Hematopoietic multipotent progenitor cell treated with erythropoietin and hydrocortisone succinate and interleukin-3 and kit ligand, for 15 days (in vitro differentiated cells): ENCODE results near the gene EIF3M.
"Not testable (repeated sequence)": the region's sequence is repeated elsewhere in the genome, so short reads cannot be mapped to it uniquely, and the experiment has no call there.

Experiments
- DNase-seq: peaks from one replicate; pipeline ENCODE4 v3.0.0-alpha.2; 2015; ENCODE audit warnings: low spot score

Gene EIF3M

GRCh38 chr11:32596114-32596513, 12.5 kb downstream of the EIF3M start:
- not testable (repeated sequence) for DNase-seq

GRCh38 chr11:32597921-32598320, 14.3 kb downstream of the EIF3M start:
- no peak for DNase-seq

GRCh38 chr11:32602657-32603415, 19.2 kb downstream of the EIF3M start:
- no peak for DNase-seq

GRCh38 chr11:32606220-32606619, 22.6 kb downstream of the EIF3M start:
- DNase-seq = no peak

GRCh38 chr11:32608826-32609225, 25.2 kb downstream of the EIF3M start:
- DNase-seq = not testable (repeated sequence)

GRCh38 chr11:32610797-32611352, 27.2 kb downstream of the EIF3M start:
- no peak for DNase-seq

GRCh38 chr11:32613500-32614151, 30.0 kb downstream of the EIF3M start:
- no peak for DNase-seq

- DNase-seq = no peak
Measured at GRCh38 chr11:32615422-32615821, 31.8 kb downstream of the EIF3M start.

- no peak for DNase-seq
Measured at GRCh38 chr11:32616903-32617302, 33.3 kb downstream of the EIF3M start.

- DNase-seq = no peak
Measured at GRCh38 chr11:32630844-32631243, 47.2 kb downstream of the EIF3M start.

- no peak for DNase-seq
Measured at GRCh38 chr11:32635819-32636218, 52.2 kb downstream of the EIF3M start.

- DNase-seq = no peak
Measured at GRCh38 chr11:32641361-32641760, 57.7 kb downstream of the EIF3M start.

- DNase-seq = no peak
Measured at GRCh38 chr11:32643526-32643925, 59.9 kb downstream of the EIF3M start.
